ENCODE data around the gene SASS6.

The SASS6 gene

GRCh38 chr1:100087396-100087795 lies 45.3 kb downstream of the SASS6 start:
- Histone ChIP-seq H3K9ac (ENCODE audit: low read depth, low read length) (no peak overlapping the region), H3K27me3 (ENCODE audit: insufficient read depth, low read length, poor library complexity) (no peaks in the 10 kb centered on the region), H2AFZ (ENCODE audit: low read depth, low read length) (no peak overlapping the region), H3K4me3 (ENCODE audit: low read depth in 1 of 2, low read length in 2 of 2) (no peak overlapping the region), H3K9me3 (ENCODE audit: insufficient read depth, low read length, severe bottlenecking) (no peaks in the 10 kb centered on the region), H3K36me3 (ENCODE audit: insufficient read depth, low read length) (peaks cover 72% of the 10 kb centered on the region), H3K27ac (ENCODE audit: low read length) (no peak overlapping the region), H3K79me2 (ENCODE audit: insufficient read depth, low read length) (no peaks in the 10 kb centered on the region), H4K20me1 (ENCODE audit: insufficient read depth, low read length) (no peaks in the 10 kb centered on the region; the same call in 1 of the 2 replicates), H3K4me1 (ENCODE audit: insufficient read depth, low read length) (no peaks in the 10 kb centered on the region), H3K4me2 (ENCODE audit: insufficient read depth, low read length) (no peak overlapping the region)
- TF ChIP-seq CTCF (IDR thresholded peaks at IDR 0.05; ENCODE audit: borderline replicate concordance, extremely low read depth, low read length, poor library complexity, severe bottlenecking) (no peak), EZH2 (IDR thresholded peaks at IDR 0.05; ENCODE audit: borderline replicate concordance, low read depth, low read length, severe bottlenecking) (no peak)
- ATAC-seq (ENCODE audit: insufficient read depth, low read depth): no peak
- DNase-seq: no peak

- no peak for TF ChIP-seq CTCF (IDR thresholded peaks at IDR 0.05; ENCODE audit: borderline replicate concordance, extremely low read depth, low read length, poor library complexity, severe bottlenecking)
- no peak for TF ChIP-seq EZH2 (IDR thresholded peaks at IDR 0.05; ENCODE audit: borderline replicate concordance, low read depth, low read length, severe bottlenecking)
- Histone ChIP-seq H3K9me3 (ENCODE audit: insufficient read depth, low read length, severe bottlenecking) (no peaks in the 10 kb centered on the region), H4K20me1 (ENCODE audit: insufficient read depth, low read length) (0 out of 2 replicates have a peak, but pooled peaks cover 2% of the 10 kb centered on the region), H3K4me2 (ENCODE audit: insufficient read depth, low read length) (no peak overlapping the region), H3K79me2 (ENCODE audit: insufficient read depth, low read length) (peaks cover 3% of the 10 kb centered on the region; the same call in 1 of the 2 replicates), H2AFZ (ENCODE audit: low read depth, low read length) (no peak overlapping the region), H3K4me1 (ENCODE audit: insufficient read depth, low read length) (no peaks in the 10 kb centered on the region), H3K27ac (ENCODE audit: low read length) (no peak overlapping the region), H3K9ac (ENCODE audit: low read depth, low read length) (no peak overlapping the region), H3K27me3 (ENCODE audit: insufficient read depth, low read length, poor library complexity) (no peaks in the 10 kb centered on the region), H3K36me3 (ENCODE audit: insufficient read depth, low read length) (peaks cover 93% of the 10 kb centered on the region), H3K4me3 (ENCODE audit: low read depth in 1 of 2, low read length in 2 of 2) (no peak overlapping the region)
- ATAC-seq (ENCODE audit: insufficient read depth, low read depth): no peak
- DNase-seq: no peak
Observed at GRCh38 chr1:100080331-100080730, 52.4 kb downstream of the SASS6 start.

GRCh38 chr1:100077531-100077930 lies 55.2 kb downstream of the SASS6 start:
- H3K27me3 ChIP-seq (ENCODE audit: insufficient read depth, low read length, poor library complexity): no peaks in the 10 kb centered on the region
- no peak overlapping the region for H3K27ac ChIP-seq (ENCODE audit: low read length)
- DNase-seq: no peak
- TF ChIP-seq CTCF (IDR thresholded peaks at IDR 0.05; ENCODE audit: borderline replicate concordance, extremely low read depth, low read length, poor library complexity, severe bottlenecking) (no peak), EZH2 (IDR thresholded peaks at IDR 0.05; ENCODE audit: borderline replicate concordance, low read depth, low read length, severe bottlenecking) (no peak)
- H3K9ac ChIP-seq (ENCODE audit: low read depth, low read length): no peak overlapping the region
- ATAC-seq (ENCODE audit: insufficient read depth, low read depth): no peak
- no peaks in the 10 kb centered on the region for H3K9me3 ChIP-seq (ENCODE audit: insufficient read depth, low read length, severe bottlenecking)
- H4K20me1 ChIP-seq (ENCODE audit: insufficient read depth, low read length): 0 out of 2 replicates have a peak, but pooled peaks cover 2% of the 10 kb centered on the region
- H3K79me2 ChIP-seq (ENCODE audit: insufficient read depth, low read length): peaks cover 3% of the 10 kb centered on the region; the same call in 1 of the 2 replicates
- no peak overlapping the region for H2AFZ ChIP-seq (ENCODE audit: low read depth, low read length)
- H3K4me3 ChIP-seq (ENCODE audit: low read depth in 1 of 2, low read length in 2 of 2): no peak overlapping the region
- H3K4me1 ChIP-seq (ENCODE audit: insufficient read depth, low read length): no peaks in the 10 kb centered on the region
- no peak overlapping the region for H3K4me2 ChIP-seq (ENCODE audit: insufficient read depth, low read length)
- H3K36me3 ChIP-seq (ENCODE audit: insufficient read depth, low read length): peaks cover 94% of the 10 kb centered on the region

GRCh38 chr1:100076744-100077143 lies 56.0 kb downstream of the SASS6 start:
- H3K4me2 ChIP-seq (ENCODE audit: insufficient read depth, low read length): no peak overlapping the region
- H3K9ac ChIP-seq (ENCODE audit: low read depth, low read length): no peak overlapping the region
- no peaks in the 10 kb centered on the region for H3K79me2 ChIP-seq (ENCODE audit: insufficient read depth, low read length)
- H3K27me3 ChIP-seq (ENCODE audit: insufficient read depth, low read length, poor library complexity): no peaks in the 10 kb centered on the region
- no peak for TF ChIP-seq EZH2 (IDR thresholded peaks at IDR 0.05; ENCODE audit: borderline replicate concordance, low read depth, low read length, severe bottlenecking)
- H3K4me3 ChIP-seq (ENCODE audit: low read depth in 1 of 2, low read length in 2 of 2): no peak overlapping the region
- H3K36me3 ChIP-seq (ENCODE audit: insufficient read depth, low read length): peaks cover 95% of the 10 kb centered on the region
- no peak for ATAC-seq (ENCODE audit: insufficient read depth, low read depth)
- H4K20me1 ChIP-seq (ENCODE audit: insufficient read depth, low read length): 0 out of 2 replicates have a peak, but pooled peaks cover 2% of the 10 kb centered on the region
- no peaks in the 10 kb centered on the region for H3K4me1 ChIP-seq (ENCODE audit: insufficient read depth, low read length)
- no peaks in the 10 kb centered on the region for H3K9me3 ChIP-seq (ENCODE audit: insufficient read depth, low read length, severe bottlenecking)
- DNase-seq: no peak
- H3K27ac ChIP-seq (ENCODE audit: low read length): no peak overlapping the region
- no peak overlapping the region for H2AFZ ChIP-seq (ENCODE audit: low read depth, low read length)

Measured in DND-41 (cell line).